Measurements from ENCODE around the gene MRPL24.

MRPL24 gene

GRCh38 chr1:156740237-156740740 lies 599 bp downstream of the MRPL24 start:
- Histone ChIP-seq H3K4me3 (ENCODE audit: low read depth, low read length) (peak overlapping the region; percentile 74), H3K4me1 (ENCODE audit: control insufficient read depth, insufficient read depth, low read length) (no peaks in the 10 kb centered on the region), H3K36me3 (ENCODE audit: control insufficient read depth in 2 of 2, insufficient read depth in 1 of 2, low read length in 2 of 2) (peaks cover 0 to 73% of the 10 kb centered on the region in 2 experiments; a peak in 2 of 3 replicates), H3K27ac (ENCODE audit: extremely low read depth, low read depth, low read length) (peak overlapping the region; percentile 59), H3K9me3 (ENCODE audit: control insufficient read depth, insufficient read depth, low read depth, low read length) (no peaks in the 10 kb centered on the region)
- ChIA-PET CTCF (interaction anchor here (0.6 to 3.5 kb wide), 4 partner anchors 13 to 136 kb away, joined by 3 to 28 read pairs (median 6); partner anchors contain the start of genes ISG20L2 and METTL25B), POLR2A (interaction anchor here (0.9 to 3.1 kb wide), 9 partner anchors 9 to 79 kb away, joined by 3 to 110 read pairs (median 8); partner anchors contain the start of genes HDGF, ISG20L2, METTL25B and PRCC)
- no peak for TF ChIP-seq ZNF391 (tag by site-specific recombination; IDR thresholded peaks at IDR 0.05; ENCODE audit: borderline replicate concordance, low read depth)
- TF ChIP-seq ZNF133 (tag by site-specific recombination; IDR thresholded peaks at IDR 0.05): no peak
- TF ChIP-seq ZNF600 (tag by site-specific recombination; IDR thresholded peaks at IDR 0.05): no peak
- TF ChIP-seq MZF1 (tag by site-specific recombination; IDR thresholded peaks at IDR 0.05; ENCODE audit: borderline replicate concordance): no peak
- TF ChIP-seq ZBTB49 (tag by site-specific recombination; IDR thresholded peaks at IDR 0.05; ENCODE audit: low read depth): no peak
- TF ChIP-seq ZNF561 (tag by site-specific recombination; IDR thresholded peaks at IDR 0.05; ENCODE audit: borderline replicate concordance): no peak

GRCh38 chr1:156738916-156739315 lies 2.0 kb downstream of the MRPL24 start:
- no peaks in the 10 kb centered on the region for H3K4me1 ChIP-seq (ENCODE audit: control insufficient read depth, insufficient read depth, low read length)
- H3K27ac ChIP-seq (ENCODE audit: extremely low read depth, low read depth, low read length): no peak overlapping the region
- H3K9me3 ChIP-seq (ENCODE audit: control insufficient read depth, insufficient read depth, low read depth, low read length): no peaks in the 10 kb centered on the region
- no peak overlapping the region for H3K4me3 ChIP-seq (ENCODE audit: low read depth, low read length)
- ChIA-PET CTCF (interaction anchor here (1.0 to 3.5 kb wide), 3 partner anchors 11 to 150 kb away, joined by 3 to 28 read pairs (median 5); partner anchors contain the start of genes ISG20L2 and METTL25B), POLR2A (interaction anchor here (0.9 to 3.1 kb wide), 3 partner anchors 10 to 28 kb away, joined by 3 to 63 read pairs (median 4); partner anchors contain the start of genes HDGF, ISG20L2, METTL25B and PRCC)
- TF ChIP-seq, protein P1, sequence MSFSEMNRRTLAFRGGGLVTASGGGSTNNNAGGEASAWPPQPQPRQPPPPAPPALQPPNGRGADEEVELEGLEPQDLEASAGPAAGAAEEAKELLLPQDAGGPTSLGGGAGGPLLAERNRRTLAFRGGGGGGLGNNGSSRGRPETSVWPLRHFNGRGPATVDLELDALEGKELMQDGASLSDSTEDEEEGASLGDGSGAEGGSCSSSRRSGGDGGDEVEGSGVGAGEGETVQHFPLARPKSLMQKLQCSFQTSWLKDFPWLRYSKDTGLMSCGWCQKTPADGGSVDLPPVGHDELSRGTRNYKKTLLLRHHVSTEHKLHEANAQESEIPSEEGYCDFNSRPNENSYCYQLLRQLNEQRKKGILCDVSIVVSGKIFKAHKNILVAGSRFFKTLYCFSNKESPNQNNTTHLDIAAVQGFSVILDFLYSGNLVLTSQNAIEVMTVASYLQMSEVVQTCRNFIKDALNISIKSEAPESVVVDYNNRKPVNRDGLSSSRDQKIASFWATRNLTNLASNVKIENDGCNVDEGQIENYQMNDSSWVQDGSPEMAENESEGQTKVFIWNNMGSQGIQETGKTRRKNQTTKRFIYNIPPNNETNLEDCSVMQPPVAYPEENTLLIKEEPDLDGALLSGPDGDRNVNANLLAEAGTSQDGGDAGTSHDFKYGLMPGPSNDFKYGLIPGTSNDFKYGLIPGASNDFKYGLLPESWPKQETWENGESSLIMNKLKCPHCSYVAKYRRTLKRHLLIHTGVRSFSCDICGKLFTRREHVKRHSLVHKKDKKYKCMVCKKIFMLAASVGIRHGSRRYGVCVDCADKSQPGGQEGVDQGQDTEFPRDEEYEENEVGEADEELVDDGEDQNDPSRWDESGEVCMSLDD (tag by site-specific recombination; IDR thresholded peaks at IDR 0.05): no peak
- TF ChIP-seq ZNF664 (tag by site-specific recombination; IDR thresholded peaks at IDR 0.05): peak; percentile 14; the same call in 1 of the 2 replicates
- TF ChIP-seq ZNF585B (tag by site-specific recombination; IDR thresholded peaks at IDR 0.05): no peak
- no peak for TF ChIP-seq ZNF768 (tag by site-specific recombination; IDR thresholded peaks at IDR 0.05)
- TF ChIP-seq ZNF214 (tag by site-specific recombination; IDR thresholded peaks at IDR 0.05; ENCODE audit: borderline replicate concordance): no peak
- H3K36me3 ChIP-seq (ENCODE audit: control insufficient read depth in 2 of 2, insufficient read depth in 1 of 2, low read length in 2 of 2): peaks cover 4 to 66% of the 10 kb centered on the region in 2 experiments; a peak in 2 of 3 replicates

GRCh38 chr1:156738407-156738806 lies 2.5 kb downstream of the MRPL24 start:
- no peaks in the 10 kb centered on the region for H3K4me1 ChIP-seq (ENCODE audit: control insufficient read depth, insufficient read depth, low read length)
- no peak overlapping the region for H3K27ac ChIP-seq (ENCODE audit: extremely low read depth, low read depth, low read length)
- CTCF ChIA-PET: interaction anchor here (1.0 to 3.5 kb wide), 3 partner anchors 11 to 151 kb away, joined by 3 to 28 read pairs (median 5); partner anchors contain the start of genes ISG20L2 and METTL25B
- H3K4me3 ChIP-seq (ENCODE audit: low read depth, low read length): no peak overlapping the region
- POLR2A ChIA-PET: interaction anchor here (1.2 to 3.1 kb wide), 2 partner anchors 14 to 29 kb away, joined by 3 to 63 read pairs; partner anchors contain the start of genes HDGF and PRCC
- peaks cover 4 to 66% of the 10 kb centered on the region in 2 experiments; a peak in 2 of 3 replicates for H3K36me3 ChIP-seq (ENCODE audit: control insufficient read depth in 2 of 2, insufficient read depth in 1 of 2, low read length in 2 of 2)
- no peaks in the 10 kb centered on the region for H3K9me3 ChIP-seq (ENCODE audit: control insufficient read depth, insufficient read depth, low read depth, low read length)
- TF ChIP-seq ZNF133 (tag by site-specific recombination; IDR thresholded peaks at IDR 0.05) (no peak), ZNF629 (tag by site-specific recombination; IDR thresholded peaks at IDR 0.05) (no peak), SP3 (tag by site-specific recombination; IDR thresholded peaks at IDR 0.05) (no peak), ZNF585B (tag by site-specific recombination; IDR thresholded peaks at IDR 0.05) (no peak), ZNF518A (tag by site-specific recombination; conservative IDR thresholded peaks at IDR 0.05; ENCODE audit: low read depth) (no peak), ZNF596 (tag by site-specific recombination; IDR thresholded peaks at IDR 0.05) (no peak), ZNF580 (tag by site-specific recombination; IDR thresholded peaks at IDR 0.05) (no peak)

Data from HEK293 (cell line).